22Rv1 (cell line): ENCODE data around the gene CA5B.

Experiments used
- CTCF ChIP-seq: fragments of 450-650 bp; IDR thresholded peaks from 2 replicates; pipeline ENCODE4 v1.5.1; 2017; ENCODE audit warnings: mild to moderate bottlenecking
- ZFX ChIP-seq: fragments of 450-650 bp; IDR thresholded peaks from 2 replicates; pipeline ENCODE4 v1.6.1; 2017; ENCODE audit warnings: antibody characterized with exemption, borderline replicate concordance

GRCh38 chrX:15745179-15745578 is 7.1 kb downstream of the CA5B start:
- TF ChIP-seq CTCF = no peak
- no peak for TF ChIP-seq ZFX
